Inflammatory macrophage treated with lipopolysaccharide for 4 hours (primary cell): Measurements from ENCODE around the gene LRTM2.

Source experiments
- DNase-seq: peaks from one replicate; pipeline ENCODE4 v3.0.0-alpha.2; 2020

LRTM2 gene

GRCh38 chr12:1830981-1831963 lies 10.9 kb downstream of the LRTM2 start:
- peak; percentile 36 for DNase-seq

DNA sequence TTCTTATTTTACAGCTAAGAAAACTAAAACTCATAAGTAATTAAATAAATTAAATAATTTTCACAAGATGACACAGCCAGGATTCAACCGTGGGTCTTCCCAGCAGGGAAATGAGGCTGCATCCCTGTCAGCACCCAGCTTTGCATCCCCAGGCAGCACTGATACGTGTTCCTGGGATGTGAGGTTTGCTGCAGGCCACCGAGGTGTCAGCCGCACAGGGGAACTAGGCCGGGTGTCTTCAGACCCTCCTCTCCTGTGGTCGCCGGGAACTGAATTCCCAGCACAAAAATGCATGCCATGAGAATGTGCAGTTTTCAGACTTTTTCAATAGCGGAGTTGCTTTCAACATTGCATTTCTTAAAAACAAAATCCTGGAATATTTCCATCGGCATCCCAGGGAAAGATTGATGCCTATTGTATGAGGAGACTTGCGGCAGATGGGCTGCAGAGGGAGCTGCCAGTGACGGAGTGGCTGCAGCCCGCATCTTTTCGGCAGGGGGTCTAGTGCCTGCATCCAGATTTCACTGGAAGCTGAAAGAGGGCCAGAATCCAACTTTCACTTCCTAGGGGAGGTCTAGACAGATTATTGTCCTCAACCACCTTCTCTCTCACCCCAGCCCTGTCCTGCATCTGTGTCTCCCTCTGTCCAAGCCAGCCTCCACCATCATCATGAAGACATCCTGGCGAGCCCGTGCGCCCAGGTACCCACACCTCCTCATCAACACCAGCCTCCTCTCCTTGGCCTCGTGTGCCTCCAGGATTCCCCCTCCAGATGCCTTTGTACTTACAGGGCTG lies 12.6 kb downstream of the LRTM2 start:
- DNase-seq = no peak

DNA sequence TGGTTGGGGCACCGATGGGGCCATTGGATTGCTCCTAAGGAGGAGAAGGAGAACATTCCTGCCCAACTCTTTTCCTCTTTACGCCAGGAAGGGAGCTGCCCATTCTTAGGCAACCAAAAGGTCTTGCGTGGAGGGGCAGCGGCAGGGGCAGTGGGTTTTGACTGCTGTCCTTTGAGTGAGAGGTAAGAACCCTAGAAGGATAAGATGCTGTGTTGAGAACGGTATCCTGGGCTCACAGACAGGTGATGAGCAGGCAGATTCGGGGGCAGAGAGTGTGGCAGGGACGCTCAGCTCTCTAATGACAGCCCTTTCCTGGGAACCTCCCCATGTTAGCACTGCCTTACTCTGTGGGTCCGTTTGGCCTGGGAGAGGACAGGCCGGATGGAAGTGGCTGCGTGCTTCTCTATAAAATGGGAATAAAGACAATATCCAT lies 13.2 kb downstream of the LRTM2 start:
- DNase-seq = no peak

DNA sequence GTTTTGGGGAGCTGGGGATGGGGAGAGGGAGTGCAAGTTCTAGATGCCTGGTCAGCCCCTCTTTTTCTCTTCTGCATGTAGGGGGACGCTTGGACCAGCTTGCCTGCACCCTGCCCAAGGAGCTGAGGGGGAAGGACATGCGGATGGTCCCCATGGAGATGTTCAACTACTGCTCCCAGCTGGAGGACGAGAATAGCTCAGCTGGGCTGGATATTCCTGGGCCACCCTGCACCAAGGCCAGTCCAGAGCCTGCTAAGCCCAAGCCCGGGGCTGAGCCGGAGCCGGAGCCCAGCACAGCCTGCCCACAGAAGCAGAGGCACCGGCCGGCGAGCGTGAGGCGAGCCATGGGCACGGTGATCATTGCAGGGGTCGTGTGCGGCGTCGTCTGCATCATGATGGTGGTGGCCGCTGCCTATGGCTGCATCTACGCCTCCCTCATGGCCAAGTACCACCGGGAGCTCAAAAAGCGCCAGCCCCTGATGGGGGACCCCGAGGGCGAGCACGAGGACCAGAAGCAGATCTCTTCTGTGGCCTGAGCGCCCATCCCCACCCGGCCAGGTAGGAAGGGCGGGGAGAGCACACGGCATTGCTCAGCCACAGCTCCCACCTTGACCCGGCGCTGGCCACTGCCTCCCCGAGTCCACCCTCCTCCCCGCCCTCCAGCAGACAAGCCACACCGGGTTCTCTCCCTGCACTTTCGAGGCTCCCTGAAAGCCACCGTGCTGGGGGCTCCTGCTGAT lies 14.0 kb downstream of the LRTM2 start:
- no peak for DNase-seq

DNA sequence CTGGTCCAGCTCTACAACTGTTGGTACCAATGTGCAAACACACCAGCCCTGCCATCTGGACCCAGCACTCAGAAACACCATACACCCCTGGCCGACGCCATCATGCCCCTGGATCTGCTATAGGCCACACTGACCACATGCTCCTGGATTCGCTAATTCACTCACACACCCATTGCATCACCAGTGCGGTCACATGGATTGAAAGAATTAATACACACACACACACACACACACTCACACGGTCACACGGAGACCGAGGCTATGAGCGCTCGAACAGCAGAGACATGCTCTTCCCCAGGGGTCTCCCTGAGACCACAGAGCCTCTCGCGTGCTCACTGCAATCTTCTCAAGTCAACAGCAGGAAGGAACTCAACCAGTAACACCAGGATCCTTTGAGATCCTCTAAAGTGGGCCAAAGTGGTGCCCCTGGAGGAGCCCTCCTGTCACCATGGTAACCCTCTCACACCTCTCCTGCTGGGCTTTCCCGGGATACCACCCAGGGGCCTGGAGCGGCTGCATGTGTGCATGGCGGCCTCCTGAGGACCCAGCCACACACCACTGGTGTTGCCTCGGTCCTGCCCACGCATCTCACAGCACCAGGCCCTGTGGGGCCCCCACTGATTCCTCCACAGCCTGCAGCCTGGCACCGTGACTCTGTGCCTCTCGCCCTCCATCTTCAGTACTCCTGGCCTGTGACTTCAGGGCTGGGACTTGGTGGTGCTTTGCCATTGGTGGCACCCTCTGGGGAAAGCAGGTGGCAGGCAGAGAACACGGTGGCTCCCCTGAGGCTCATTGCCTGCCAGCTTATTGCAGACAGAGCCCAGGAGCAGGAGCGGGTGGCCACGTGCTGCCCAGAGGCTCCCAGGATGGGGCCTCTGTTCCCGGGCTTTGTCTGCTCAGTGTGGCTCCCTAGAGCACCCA lies 15.1 kb downstream of the LRTM2 start:
- no peak for DNase-seq

DNA sequence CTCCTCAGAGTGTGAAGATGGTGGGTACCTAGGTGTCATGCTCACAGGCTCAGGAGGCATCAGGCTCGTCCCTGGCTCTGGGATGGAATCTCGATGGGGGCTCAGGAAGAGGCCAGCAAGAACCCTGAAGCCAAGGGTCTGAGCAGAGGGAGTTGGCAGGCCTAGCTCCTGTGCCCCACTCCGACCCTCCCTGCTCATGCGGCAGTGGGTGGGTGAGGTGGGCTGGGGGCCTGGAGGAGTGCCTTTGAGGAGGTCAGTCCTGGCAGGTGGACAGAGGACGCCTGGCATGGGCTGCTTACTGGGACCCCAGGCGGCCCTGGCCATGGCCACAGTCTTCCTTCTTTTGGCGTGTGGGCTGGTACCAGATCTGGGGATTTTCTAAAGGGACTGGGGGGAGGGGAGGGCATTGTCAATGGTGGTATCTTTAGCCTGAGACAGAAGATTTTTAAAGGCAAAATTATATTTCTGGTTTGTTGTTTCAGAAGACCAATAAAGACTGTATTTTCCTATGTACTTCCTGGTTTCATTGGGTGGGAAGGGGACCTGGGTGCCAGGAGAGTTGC lies 16.0 kb downstream of the LRTM2 start:
- DNase-seq = no peak

DNA sequence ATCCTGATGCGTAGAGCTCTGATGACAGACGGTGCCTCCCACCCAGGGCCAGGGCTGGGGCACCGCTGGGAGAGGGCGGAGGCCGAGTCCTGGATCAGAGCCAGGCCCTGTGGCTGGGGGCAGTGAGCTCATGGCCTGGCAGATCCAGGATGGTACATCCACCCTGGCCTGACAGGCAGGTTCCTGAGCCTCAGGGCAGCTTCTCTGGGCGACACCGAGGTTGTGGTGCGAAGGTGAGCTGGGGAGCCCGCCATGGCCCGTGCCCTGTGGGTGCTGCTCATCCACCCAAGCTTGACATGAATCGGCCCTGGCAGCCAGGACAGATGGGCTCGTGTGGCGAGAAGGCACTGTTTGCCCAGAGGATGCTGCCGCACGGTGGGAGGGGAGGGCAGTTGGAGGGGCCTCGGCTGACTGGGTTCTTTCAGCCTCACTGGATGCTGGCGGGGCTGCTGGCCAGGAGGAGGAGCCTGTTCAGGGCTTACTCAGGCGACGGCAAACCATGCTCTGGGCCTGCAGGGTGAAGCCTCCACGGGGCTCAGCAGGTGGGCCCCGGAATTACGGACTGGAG lies 16.6 kb downstream of the LRTM2 start:
- no peak for DNase-seq

DNA sequence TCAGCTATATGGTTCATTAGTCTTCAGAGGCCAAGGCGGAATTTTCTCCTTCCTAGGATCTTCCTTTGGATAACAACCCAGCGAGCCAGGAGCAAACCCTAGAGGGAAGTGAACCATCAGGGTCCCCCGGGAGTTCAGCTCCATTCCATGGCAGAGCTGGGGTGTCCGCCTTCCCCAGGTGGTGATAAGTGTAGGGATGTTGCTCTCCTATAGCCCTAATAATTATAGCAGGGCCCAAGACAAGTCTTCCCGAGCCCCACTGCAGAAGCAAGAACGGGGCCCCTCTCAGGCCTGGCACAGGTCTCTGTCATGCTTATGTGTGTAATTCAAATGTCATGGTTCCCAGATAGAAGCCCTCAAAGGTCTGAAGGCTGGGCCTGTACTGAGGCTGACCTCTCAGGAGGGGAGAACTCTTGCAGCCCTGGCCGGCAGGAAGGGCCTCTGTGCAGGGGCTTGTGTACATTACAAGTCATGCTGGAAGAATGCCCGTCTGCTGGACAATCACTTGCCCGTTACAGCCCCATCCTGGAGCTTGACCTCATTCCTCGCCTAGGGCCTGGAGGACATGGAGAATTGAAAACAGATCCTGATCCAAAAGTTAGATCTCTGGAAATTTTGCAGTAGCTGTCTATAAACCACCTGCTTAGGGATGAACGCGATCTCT lies 17.3 kb downstream of the LRTM2 start:
- DNase-seq = no peak

DNA sequence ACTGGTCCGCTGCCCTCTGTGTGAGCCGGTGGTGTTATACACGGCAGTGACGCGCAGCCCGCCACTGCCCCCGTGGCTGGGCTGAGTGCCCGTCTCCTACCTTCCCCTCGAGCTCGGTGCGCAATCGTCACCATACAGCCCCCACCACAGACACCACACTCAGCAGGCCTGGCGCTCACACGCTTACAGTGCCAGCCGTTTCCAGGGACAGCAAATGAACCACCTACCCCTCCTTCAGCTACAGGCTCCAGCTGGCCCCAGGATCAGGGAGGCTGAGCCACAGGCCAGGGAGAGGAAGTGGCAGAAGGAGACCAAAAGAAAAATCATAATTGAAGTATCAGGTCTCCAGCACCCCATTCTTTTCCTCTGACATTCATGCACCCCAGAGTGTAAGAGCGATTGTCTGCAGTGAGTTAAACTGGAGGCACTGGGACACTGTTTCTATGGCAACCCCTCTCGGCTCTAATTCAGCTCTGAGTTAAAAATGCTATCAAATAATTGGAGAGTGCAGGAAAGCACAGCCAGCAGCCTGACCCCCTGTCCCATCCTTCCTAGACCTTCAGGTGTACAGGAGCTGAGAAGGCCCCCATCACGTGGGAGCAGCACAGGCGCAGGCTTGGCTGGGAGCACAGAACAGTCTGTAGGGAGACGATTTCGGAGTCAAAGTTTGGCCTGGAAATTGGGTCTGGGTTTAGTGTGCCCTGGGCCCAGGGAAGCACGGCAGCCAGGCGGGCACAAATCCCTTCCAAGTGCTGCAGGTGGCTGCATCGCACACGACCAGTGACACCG lies 18.0 kb downstream of the LRTM2 start:
- no peak for DNase-seq

DNA sequence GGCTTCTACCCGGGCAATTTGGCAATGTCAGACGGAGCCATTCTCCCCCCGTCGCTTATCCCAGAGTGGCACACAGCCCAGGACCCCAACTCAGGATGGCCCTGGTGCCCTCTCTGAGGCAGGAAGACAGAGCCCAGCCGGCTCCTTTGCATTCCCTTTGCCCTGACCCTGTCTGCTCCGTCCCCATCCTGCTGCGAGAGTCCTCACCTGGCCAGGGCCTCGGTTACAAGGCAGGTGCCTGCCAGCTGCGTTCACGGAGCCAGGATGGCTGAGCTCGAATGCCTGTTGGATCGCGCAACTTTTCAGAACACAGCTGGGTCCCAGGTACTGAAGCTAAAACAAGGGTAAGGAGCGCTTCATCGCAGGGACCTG lies 18.6 kb downstream of the LRTM2 start:
- no peak for DNase-seq

DNA sequence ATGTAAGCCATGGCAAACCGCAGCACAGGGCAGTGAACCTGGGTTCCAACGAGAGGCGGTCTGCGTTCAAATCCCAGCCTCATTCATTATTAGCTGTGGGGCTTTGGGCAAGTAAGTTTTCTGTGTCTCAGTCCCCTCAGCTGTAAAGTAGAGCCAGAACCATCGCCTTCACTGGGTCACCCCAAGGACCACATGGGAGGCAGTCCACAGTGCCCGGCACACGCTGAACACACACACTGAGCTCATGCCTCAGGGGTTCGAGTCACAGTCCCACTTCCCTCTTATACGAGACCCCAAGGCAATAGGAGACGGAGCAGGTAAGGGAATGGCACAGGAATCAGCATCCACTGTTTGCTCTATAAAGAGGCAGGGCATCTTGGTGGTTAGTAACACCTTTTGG lies 19.1 kb downstream of the LRTM2 start:
- no peak for DNase-seq

DNA sequence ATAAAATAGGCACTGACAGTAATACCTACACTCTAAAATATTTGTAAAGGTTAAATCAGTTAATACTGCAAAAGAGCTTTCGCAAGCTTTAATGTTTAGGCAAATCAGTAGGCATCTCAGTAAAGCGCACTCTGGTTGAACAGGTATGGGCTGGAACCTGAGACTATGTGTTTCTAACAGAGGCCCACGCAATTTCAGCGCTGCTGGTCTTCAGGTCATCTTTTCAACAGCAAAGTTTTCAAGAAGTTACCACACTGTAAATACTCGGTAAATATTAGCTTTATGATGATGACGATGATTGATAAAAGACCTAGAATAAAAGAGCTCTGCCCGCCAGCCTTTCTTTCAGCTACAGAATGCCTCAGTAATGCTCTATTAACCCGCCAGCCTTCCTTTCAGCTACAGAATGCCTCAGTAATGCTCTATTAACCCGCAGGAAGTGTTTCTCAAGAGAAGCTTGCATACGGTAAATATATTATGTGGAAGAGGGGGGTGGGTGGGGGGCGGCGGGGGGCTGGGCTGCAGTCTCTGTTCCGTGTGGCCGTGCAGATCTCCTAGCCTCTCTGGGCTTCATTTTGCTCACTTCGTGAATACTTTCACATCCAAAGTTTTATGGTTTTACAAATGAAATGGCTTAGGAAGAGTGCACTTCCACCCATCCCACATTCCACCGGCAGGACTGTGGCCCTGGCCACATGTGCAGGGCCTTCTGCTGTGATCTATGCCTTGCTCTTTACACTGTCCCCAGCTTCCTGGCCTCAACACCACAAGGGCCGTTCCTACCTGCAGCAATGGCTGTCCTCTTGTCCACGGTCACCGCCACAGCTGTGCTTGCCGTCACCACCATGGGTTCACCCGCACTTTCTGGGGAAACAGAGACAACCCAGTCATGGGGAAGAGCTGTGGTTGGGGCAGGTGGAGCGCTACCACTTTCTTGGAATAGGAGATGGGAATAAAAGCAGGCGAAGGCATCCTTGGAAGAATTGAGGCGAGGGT lies 19.9 kb downstream of the LRTM2 start:
- DNase-seq = no peak

DNA sequence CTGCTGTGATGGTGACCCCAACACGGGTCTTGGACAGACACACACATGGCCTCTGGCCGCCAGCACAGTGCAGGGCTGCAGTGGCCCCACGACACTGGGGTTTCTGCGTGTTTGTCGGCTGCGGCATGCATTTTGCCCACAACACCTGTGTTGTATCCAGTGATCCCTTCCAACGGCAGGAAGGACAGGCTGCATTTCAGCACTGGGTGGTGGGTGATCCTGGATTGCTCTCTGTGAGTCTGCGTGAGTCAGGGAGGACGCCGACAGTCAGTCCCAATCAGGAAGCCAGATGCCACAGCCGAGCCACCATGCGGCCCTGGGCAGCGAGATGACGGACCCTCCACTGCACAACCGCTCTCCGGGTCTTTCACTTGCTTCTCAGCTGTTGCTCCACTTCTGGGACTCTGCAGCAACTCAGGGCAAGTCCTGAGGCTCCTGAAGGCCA lies 20.6 kb downstream of the LRTM2 start:
- no peak for DNase-seq

DNA sequence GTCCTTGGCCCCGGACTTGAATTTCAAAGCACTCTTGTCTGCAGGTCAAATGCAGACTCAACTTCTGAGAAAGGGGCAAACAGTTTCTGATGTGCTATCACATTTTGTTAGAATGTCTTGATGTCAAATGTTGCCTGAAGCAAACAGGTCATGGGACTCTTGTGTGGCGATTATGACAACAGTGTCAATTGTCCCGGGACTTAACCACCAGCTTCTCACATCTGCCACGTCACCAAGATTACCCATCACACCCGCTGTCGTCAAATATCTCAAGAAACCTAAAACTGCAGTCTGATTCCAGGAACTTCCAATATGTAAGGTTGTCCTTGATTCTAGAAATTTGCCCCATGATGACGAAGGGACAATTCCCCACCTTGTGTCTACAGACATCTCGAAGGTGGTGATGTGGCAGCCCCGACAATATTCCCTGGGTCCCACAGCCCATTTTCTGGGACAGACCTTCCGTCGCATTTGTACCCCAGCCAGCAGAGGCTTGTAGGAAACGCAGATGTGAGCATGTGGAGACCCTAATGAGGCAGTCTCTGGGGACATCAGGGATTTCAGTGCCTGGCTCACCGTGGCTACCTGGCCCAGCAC lies 21.3 kb downstream of the LRTM2 start:
- DNase-seq = peak; percentile 61

DNA sequence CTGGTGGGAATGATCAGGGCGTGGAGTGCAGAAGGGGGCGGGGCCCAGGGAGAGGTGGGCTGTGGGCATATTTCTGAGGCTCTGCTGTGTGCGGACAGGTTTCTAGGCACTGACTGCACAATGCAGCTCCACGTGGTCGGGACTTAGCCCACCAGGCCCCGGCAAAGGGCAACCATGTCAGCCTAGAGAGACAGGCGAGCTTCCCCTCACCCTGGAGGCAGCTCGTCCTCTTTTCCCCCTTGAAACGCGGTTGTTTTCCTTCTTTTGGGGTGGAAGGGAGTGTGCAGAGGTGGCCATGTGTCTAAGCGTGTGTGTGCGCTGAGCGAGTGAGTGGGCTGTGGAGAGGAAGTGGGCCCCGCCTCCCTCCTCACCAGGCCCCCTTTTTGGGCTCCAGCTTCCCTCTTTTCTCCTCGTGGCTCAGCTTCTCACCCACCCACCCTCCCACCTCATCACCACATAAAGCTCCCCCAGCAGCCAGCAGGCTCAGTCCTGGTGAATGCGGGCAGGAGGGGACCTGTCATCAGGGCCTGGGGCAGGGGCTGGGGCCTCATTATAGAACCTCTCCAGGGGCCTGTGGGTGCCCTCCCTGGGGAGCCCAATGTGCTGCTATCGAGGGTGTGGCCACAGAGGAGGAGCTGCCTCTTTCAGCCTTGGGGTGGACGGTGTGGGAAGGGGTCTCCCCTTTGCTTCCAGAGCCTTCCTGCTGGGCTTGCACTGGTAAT lies 22.0 kb downstream of the LRTM2 start:
- DNase-seq = peak; percentile 48

- DNase-seq = no peak
Observed at GRCh38 chr12:1842905-1843640, 22.7 kb downstream of the LRTM2 start.

DNA sequence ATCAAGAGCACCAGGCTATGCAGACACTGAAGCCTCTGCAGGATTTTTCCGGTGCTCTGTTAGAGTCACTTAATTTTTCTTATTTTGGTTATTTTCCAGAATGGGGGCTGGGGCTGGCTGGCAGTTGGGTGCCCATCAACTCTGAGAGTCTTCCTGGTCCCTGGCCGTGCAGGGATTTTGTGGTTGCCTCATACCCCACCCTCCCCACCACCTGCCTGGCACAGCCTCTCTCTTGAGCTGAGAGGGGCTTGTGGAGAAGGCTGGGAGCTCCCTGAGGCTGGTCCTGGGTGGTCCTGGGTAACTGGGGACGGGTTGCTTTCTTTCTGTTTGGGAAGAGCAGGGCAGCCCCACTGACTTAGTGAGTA lies 23.3 kb downstream of the LRTM2 start:
- DNase-seq = no peak
